Stimulated activated CD8-positive, alpha-beta memory T cell treated with anti-CD3 and anti-CD28 coated beads, Interleukin-12 subunit alpha, Interleukin-12 subunit beta, amount 100 ng/mL, for 24 hours (primary cell): ENCODE data around the gene AQP6.

Experiments used
- DNase-seq: peaks from one replicate; pipeline ENCODE4 v3.0.0-alpha.2; 2020; ENCODE audit errors: extremely low read depth

AQP6 gene

DNA sequence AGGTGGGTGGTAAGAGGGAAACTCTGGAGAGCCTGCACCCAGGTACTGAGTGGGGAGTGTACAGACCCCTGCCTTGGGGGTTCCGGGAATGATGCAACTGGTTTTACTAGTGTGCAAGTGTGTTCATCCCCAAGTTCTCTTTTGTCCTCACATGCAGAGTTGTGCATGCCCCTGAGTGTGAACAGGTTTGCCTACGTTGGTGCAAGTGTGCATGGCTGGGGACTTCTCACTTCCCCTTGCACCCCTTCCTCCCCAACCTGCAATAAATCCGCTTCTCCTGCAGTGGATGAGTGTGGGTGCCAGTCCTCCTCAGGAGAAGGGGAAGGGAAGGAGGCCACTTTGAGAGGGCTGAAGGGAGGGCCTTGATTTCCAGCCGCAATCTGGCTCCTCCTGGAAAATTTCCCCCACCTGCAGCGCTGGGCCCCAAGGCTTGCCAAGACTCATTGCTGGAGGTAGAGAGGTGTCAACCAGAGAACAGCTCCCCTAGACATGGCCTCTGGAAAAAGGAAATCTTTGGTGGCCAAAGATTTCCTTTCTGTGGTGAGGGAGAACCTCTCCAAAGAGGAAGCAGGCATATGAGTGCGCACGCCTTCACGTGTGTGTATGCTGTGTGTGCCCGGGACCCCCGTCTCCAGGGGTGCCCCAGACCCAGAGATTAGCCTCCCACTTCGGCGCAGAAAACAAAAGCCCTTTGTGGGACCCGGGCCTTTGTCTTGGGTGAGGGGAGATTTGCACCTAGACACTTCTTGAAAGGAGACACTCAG, 16.7 kb upstream of the AQP6 start:
- DNase-seq: no peak

DNA sequence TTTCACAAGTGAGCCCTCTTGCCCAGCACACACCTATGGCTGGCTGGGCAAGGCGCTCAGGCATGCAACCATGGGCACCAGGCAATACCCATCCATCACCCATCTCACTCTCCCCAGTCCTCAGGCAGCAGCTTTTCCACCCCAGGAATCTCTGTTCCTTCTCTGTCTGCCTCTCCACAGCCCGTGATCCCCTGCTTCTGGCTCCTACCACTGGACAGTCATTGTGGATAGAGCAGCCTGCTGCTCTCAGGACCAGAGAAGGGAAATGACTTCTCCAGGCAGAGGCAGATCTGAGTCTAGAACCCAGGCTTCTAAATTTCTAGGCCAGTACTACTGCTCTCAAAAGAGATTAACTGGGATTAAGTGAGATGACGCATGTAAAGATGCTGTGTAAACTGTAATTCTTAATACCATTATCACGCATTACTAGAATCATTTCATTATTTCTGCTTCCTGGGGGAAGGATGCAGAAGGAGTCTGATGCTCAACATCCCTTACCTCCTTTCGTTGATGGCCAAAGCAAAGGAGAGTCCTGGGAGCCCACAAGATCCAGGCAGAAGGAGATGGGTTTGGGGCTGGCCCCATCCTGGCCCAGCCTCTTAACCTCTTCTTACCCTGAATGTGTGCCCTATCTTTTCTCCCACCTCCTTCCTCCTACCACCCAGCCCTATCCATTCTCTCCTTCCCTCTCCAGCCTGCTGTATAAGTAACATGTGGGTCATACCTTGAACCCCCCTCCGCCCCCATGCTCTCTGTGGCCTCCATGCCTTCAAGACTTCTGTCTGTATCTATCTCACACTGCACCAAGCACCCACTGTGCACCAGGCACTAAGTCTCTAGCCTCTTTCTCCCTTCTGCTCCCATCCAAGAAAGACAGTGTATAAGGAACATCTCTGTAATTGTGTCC, 15.8 kb upstream of the AQP6 start:
- DNase-seq: no peak

DNA sequence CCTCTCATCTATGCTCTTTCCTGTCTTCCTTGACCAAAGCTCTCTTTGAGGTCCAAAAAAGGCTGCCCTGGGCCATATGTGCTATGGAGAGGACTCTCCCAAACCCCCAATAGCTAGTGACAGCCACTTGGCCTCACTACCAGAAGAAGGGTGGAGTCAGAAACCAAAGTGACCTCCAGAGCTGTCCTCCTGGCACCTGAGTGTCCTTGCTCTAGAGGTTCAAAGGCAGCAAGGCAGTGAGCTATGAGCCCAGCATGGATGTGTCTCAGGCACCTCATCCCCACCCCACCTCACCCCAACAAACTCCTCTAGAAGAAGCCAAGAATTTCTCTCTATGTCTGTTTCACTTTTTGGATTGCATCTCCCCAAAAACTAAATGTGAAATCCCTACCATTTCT, 15.2 kb upstream of the AQP6 start:
- no peak for DNase-seq

GRCh38 chr12:49959685-49960473, 12.9 kb upstream of the AQP6 start:
- no peak for DNase-seq

DNA sequence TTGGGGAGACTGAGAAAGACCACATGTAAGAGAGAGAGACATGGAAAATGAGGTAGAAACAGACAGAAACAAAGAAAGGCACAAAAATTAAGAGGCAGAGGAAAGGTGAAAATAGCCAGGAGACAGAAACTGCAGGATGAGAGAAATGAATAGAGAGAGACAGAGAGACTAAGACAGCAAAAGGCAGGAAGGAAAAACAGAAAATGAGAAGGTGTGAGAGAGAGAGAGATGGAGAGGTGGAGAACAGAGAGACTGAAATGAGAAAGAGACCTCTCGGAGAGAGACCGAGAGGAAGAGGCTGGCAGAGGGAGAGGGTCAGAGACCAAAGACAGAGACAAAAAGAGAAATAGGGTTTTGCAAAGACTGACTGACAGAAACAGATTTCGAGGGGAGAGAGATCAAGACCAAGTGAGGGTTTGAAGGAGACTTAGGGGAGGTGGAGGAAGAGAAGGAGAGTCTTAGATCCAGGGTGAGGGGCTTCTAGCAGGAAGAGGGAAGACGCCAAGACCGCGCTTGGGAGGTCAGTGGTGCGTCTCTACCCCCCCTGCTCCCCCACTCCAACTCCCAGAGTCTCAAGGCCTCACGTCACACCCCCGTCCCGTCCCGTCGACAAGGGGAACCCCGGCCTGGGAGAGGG, 12.2 kb upstream of the AQP6 start:
- DNase-seq: no peak

- DNase-seq: no peak
Measured at GRCh38 chr12:49961111-49961922, 11.4 kb upstream of the AQP6 start, which contains the start of gene AQP5. Gene AQP5 (plus strand): TSS chr12:49961872. CDS start chr12:49962018, 146 bp downstream.

DNA sequence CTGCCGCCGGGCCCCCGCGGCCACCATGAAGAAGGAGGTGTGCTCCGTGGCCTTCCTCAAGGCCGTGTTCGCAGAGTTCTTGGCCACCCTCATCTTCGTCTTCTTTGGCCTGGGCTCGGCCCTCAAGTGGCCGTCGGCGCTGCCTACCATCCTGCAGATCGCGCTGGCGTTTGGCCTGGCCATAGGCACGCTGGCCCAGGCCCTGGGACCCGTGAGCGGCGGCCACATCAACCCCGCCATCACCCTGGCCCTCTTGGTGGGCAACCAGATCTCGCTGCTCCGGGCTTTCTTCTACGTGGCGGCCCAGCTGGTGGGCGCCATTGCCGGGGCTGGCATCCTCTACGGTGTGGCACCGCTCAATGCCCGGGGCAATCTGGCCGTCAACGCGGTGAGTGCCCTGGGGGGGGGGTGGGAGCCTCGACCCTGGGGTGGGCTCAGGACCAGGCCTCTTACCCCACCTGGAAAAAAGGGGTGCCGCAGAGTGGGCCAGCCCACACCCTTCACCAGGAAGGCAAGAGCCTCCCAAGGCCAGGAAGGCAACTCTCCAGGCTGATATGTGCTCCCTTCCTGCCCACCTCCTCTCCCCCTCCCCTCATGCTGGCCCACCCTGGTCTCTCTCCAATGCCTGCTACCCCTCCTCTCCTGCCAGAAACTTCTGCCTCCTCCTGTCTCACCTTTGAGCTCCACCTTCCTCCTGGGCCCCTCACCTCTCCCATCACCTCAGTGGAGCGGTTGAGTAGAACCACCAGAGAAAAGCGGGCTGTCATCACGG, 10.6 kb upstream of the AQP6 start:
- no peak for DNase-seq

GRCh38 chr12:49962861-49963765, 9.6 kb upstream of the AQP6 start:
- DNase-seq: no peak

DNA sequence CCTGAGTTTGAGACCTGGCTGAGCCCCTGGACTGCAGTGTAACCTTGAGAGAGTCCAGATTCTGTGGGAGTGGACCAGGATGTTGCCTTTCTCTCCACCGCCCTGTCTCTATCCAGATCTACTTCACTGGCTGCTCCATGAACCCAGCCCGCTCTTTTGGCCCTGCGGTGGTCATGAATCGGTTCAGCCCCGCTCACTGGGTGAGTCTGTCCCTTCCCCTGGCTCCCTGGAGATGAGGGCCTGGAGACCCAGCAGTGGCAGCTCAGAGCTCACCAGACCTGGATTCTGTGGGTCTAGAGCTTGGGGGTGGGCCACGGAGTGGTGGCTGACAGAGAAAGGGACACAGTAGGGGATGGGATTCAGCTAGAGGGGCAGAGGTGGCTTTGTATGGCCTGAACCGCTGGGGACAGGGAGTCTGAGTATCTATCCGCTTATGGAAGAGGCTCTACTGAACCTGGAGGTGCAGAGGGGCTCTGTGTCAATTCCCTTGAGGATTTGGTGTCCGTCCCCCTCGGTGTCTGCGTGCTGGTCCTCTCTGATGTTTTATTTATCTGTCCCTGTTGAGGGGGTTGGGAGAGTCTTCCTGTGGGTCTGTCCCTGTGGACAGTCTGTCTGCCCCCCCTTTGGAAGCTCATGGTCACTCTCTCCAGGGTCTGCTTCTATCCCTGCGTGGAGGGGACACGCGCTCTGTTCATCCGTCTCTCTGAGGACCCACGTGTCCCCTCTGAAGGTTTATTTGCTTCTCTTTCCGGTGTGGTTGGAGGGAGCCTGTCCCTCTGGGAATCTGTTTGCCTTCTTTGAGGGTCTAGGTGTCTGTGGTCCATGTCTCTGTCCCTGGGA, 8.6 kb upstream of the AQP6 start:
- DNase-seq: no peak

- DNase-seq: no peak
Measured at GRCh38 chr12:49964849-49965624, 7.7 kb upstream of the AQP6 start.

GRCh38 chr12:49965836-49966235, 6.9 kb upstream of the AQP6 start:
- DNase-seq: no peak

GRCh38 chr12:49966511-49967041, 6.2 kb upstream of the AQP6 start:
- DNase-seq: no peak

DNA sequence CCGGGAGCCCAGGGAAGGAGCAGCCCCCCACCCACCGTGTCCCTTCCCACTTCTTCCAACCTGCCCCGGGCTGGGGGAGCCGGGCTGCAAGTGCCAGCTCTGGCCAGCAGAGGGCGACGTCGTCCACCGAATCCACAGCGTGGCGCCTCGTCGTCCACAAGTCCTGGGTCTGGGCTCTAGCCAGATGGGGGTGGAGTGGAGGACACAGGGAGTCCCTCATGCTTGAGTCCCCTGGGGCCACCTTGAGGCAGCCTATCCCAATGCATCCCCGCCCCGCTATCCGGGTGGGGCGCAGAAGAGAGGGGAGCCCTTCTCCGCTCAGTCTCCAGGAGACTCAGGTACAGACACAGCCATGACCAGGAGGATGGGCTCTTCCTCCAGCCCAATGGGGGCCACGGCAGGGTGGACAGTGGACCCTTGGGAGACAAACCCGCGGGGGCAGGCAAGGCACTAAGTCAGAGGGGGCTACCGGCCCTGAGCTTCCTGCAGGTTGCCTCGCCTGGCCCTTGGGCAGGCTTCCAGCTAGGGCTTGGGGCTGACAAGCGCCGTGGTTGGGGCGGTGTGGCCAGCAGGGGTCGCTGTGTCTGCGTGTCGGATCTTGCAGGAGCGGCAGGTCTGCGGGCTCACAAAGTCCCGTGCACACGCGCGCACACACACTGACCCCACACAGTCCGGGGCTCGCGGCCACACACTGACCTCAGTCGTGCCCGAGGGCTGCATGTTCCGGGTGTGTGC, 5.5 kb upstream of the AQP6 start:
- DNase-seq: peak; percentile 76

DNA sequence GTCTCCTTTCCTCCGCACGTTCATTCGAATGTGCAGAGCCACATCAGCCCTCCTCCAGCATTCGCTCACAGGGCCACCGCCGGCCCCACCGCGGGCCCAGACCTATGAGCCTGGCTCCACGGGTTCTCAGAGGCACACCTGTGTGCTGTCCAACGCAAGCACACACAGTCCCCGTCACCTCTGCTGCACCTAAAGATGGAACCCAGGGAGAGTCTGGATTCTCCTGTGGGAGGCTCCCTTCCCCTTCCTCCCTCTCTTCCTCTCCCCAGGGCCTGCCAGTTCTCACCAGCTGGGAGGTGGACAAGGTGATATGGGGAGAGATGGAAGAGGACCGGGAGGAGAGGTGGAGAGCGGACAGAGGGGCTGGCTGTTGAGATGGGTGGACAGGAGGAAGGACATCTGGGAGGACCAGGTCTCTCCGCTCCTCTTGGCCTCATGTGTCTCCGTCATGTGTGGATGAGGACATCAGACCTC, 4.9 kb upstream of the AQP6 start:
- no peak for DNase-seq

- DNase-seq: no peak
Measured at GRCh38 chr12:49968471-49968870, 4.3 kb upstream of the AQP6 start.

GRCh38 chr12:49969027-49969426, 3.7 kb upstream of the AQP6 start:
- DNase-seq: no peak
